Stimulated activated CD4-positive, alpha-beta T cell treated with anti-CD3 and anti-CD28 coated beads, TNF-alpha, amount 100 ng/mL, for 1 hour (primary cell): Measurements from ENCODE around the gene TSPYL2.

Experiments used
- DNase-seq, 3 donors: peaks; one replicate each; pipeline ENCODE4 v3.0.0-alpha.2; 2020; ENCODE audit warnings: low read depth in 3 of 3, low spot score in 1 of 3

The TSPYL2 gene

DNA sequence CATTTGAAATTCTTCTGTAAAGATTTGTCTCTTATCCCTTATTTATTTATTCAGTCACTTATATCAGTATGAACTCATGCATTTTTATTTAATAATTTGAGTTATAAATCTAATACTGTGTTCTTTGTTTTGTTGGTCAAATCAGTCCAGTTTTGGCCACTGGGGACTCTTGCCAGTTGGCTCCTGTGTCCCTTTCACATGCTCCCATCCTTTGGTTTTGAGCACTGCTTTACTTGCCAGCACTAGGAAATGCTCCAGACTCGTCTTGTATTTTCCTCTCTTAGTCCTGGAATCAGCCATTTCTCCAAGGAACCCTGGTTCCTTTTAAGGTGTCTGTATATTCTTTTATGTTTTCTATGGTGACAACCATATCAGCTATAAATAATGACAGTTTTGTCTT lies 39.8 kb downstream of the TSPYL2 start:
- no peak for DNase-seq

GRCh38 chrX:53125506-53125905 lies 43.3 kb downstream of the TSPYL2 start:
- DNase-seq: no peak

GRCh38 chrX:53126377-53126776 lies 44.2 kb downstream of the TSPYL2 start:
- DNase-seq: no peak

- no peak for DNase-seq
These were observed 46.1 kb downstream of the TSPYL2 start for GRCh38 chrX:53128097-53128749.

DNA sequence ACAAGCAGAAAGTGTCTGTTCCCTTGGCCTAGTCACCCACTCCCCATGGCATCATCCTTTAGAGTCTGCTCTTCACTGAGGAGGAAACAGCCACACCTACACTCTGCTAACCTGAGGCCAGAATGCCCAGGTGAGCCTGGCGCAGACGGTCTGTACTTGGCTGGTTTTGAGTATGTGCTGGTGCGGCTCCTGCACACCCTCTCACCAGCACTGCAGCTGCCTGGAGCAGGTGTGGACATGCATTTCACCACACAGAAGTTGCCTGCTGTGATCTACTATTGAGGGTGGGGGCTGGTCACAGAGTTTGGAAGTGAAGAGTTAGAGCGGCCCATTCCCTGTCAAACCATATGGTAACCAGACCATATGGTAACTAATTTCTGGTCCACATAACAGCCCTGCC lies 51.2 kb downstream of the TSPYL2 start:
- DNase-seq: no peak

DNA sequence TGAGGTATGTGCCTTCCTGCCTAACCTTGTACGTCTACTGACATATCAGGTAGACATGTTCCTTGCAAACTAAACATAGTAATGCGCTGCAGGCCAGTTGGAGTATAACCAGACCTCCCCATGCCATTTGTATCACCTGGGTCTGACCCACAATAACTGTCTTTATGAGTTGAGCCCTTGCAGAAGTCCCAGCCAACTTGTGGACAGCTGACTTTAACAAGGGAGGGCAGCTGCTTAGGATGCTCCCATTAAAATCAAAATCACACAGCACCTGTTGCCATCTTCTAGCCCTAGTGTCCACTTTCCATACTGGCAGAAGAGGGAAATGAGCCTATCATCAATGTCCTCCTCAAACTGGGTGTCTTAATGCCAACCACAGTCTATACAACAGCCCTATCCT lies 53.4 kb downstream of the TSPYL2 start:
- no peak for DNase-seq
